Ovary (tissue), 9 donors: Measurements from ENCODE around the gene RBX1. TPM values are rescaled to one million over a fixed set of nuclear protein-coding genes. Genes with fewer than 3 reads are reported as not detected.

Source experiments
- DNase-seq, 5 donors: peaks; one replicate each; pipeline ENCODE4 v3.0.0-alpha.2; 2019 to 2020
- H3K27ac ChIP-seq, 2 donors: fragments of 200-600 bp; one replicate each; pipeline versions ENCODE4 v1.5.1 to v1.8.0; 2019 to 2022
- H3K27me3 ChIP-seq: fragments of 200-600 bp; one replicate; pipeline ENCODE4 v1.8.0; 2022
- H3K36me3 ChIP-seq: fragments of 200-600 bp; sonication (generic); one replicate; pipeline ENCODE4 v1.5.1; 2019
- H3K4me1 ChIP-seq: one replicate; pipeline ENCODE4 v1.8.1; 2013; ENCODE audit warnings: mild to moderate bottlenecking, moderate library complexity; ENCODE audit not compliant: insufficient read depth
- H3K4me3 ChIP-seq: fragments of 200-600 bp; sonication (generic); one replicate; pipeline ENCODE4 v1.5.1; 2017
- H3K9me3 ChIP-seq, 2 donors: fragments of 200-600 bp in 1 of 2; sonication (generic) in 1 of 2; one replicate each; pipeline versions ENCODE4 v1.5.1 to v1.8.1; 2013 to 2019; ENCODE audit warnings: mild to moderate bottlenecking in 1 of 2, moderate library complexity in 1 of 2
- CTCF ChIP-seq, 3 donors: fragments of 450-650 bp in 2 of 3; fragments of 200-600 bp in 1 of 3; IDR thresholded peaks; one replicate each; pipeline versions ENCODE4 v1.5.1 to v1.8.0; 2016 to 2022; ENCODE audit warnings: antibody characterized with exemption in 3 of 3, mild to moderate bottlenecking in 1 of 3
- EP300 ChIP-seq: sonication (generic); formaldehyde crosslinking; IDR thresholded peaks from one replicate; pipeline ENCODE4 v1.6.1; 2017; ENCODE audit warnings: antibody characterized with exemption
- POLR2A ChIP-seq: fragments of 450-650 bp; IDR thresholded peaks from one replicate; pipeline ENCODE4 v1.6.1; 2017; ENCODE audit warnings: antibody characterized with exemption, mild to moderate bottlenecking, moderate library complexity
- WGBS, 3 donors: extraction: QIAGEN DNeasy Blood & Tissue Kit in 1 of 3; methylation state at CpG; one replicate each; pipeline versions ENCODE4 v1.1.5 to v1.1.7; 2013 to 2017; 5-methylcytosine and 5-hydroxymethylcytosine counted together
- intact Hi-C, 4 donors: fragments of 100-400 bp; cut with DNase I; formaldehyde crosslinking; loops; one replicate each; pipeline versions ENCODE4 v1.11.0 to v1.15.1; 2022 to 2023
- polyA plus RNA-seq, 2 donors: library from polyadenylated mRNA; stranded (reverse); fragments of 200-250 nt in 1 of 2; fragments of 350-450 nt in 1 of 2; fragmentation: Illumina TruSeq in 1 of 2; extraction: RNeasy Lipid Tissue Mini Kit (QIAGEN cat#74804) in 1 of 2; gene quantifications; one replicate each; pipeline ENCODE4 v1.2.3, GENCODE V29; 2013 to 2014
- total RNA-seq, 7 donors: library from RNA; depleted of rRNA in 2 of 7; stranded (reverse); fragments of >200 nt in 2 of 7; fragmentation: NEBNext Ultra II Directional in 3 of 7; extraction: Animal tissue kit (Norgen Biotek cat#: 25700) in 3 of 7; gene quantifications; one replicate each; pipeline versions ENCODE4 v1.1.0 to v1.2.4, GENCODE V29; 2016 to 2023
- donor health status: DM: no; HTN: no; CAD: no; lungs with moderate emphysema.
- donor health status: DM: no; HTN: no; CAD: no.
- donor health status: Bipolar disorder and iron deficiency.
- donor health status: DM: yes; HTN: yes; CAD: no.
- donor health status: DM: no; HTN: no; CAD: no.
- donor health status: DM: yes; HTN: yes; CAD: no.

The RBX1 gene
- total and polyA plus RNA-seq, 9 donors = 22.3 to 45.1 (median 38.7) TPM

- H3K27me3 ChIP-seq = no peaks in the 10 kb centered on the region
- WGBS, 3 donors = 24 to 33% (median 26%) methylated on average over 1 of the region's 1 CpG
- no peak overlapping the region for H3K27ac ChIP-seq
- intact Hi-C loops = no loop called here
- no peak for DNase-seq
- no peaks in the 10 kb centered on the region for H3K4me1 ChIP-seq
- no peak overlapping the region for H3K4me3 ChIP-seq
- H3K9me3 ChIP-seq = no peaks in the 10 kb centered on the region
- no peaks in the 10 kb centered on the region for H3K36me3 ChIP-seq
- TF ChIP-seq CTCF (IDR thresholded peaks at IDR 0.05) (no peak), POLR2A (no peak), EP300 (no peak)
Measured at GRCh38 chr22:40975366-40975765, 24.2 kb downstream of the RBX1 start.

- Histone ChIP-seq H3K36me3 (no peaks in the 10 kb centered on the region), H3K4me3 (no peak overlapping the region), H3K27ac (no peak overlapping the region), H3K4me1 (no peaks in the 10 kb centered on the region), H3K9me3 (no peaks in the 10 kb centered on the region), H3K27me3 (no peaks in the 10 kb centered on the region)
- intact Hi-C loops = no loop called here
- no peak for DNase-seq
- TF ChIP-seq EP300 = no peak
- no peak for TF ChIP-seq POLR2A
- TF ChIP-seq CTCF (IDR thresholded peaks at IDR 0.05) = no peak
- 87 to 89% (median 88%) methylated on average over 18 of the region's 18 CpGs for WGBS, 3 donors
Measured at GRCh38 chr22:40976866-40977700, 25.9 kb downstream of the RBX1 start.

GRCh38 chr22:40979198-40979597, 28.0 kb downstream of the RBX1 start:
- no peak for DNase-seq
- Histone ChIP-seq H3K27ac (no peak overlapping the region), H3K4me1 (no peaks in the 10 kb centered on the region), H3K9me3 (no peaks in the 10 kb centered on the region), H3K36me3 (no peaks in the 10 kb centered on the region), H3K27me3 (no peaks in the 10 kb centered on the region), H3K4me3 (no peak overlapping the region)
- TF ChIP-seq CTCF (IDR thresholded peaks at IDR 0.05) (no peak), POLR2A (no peak), EP300 (no peak)
- intact Hi-C loops = no loop called here
- WGBS, 3 donors = 95 to 98% (median 95%) methylated on average over 7 of the region's 7 CpGs

GRCh38 chr22:40979871-40980270, 28.7 kb downstream of the RBX1 start:
- Histone ChIP-seq H3K27ac (no peak overlapping the region), H3K4me1 (no peaks in the 10 kb centered on the region), H3K36me3 (no peaks in the 10 kb centered on the region), H3K27me3 (no peaks in the 10 kb centered on the region), H3K9me3 (no peaks in the 10 kb centered on the region), H3K4me3 (no peak overlapping the region)
- WGBS, 3 donors = 81 to 86% (median 83%) methylated on average over 8 of the region's 8 CpGs
- no peak for DNase-seq
- TF ChIP-seq EP300 = no peak
- no peak for TF ChIP-seq CTCF (IDR thresholded peaks at IDR 0.05)
- TF ChIP-seq POLR2A = no peak
- intact Hi-C loops = no loop called here
